HG02884 (cell line): ENCODE results near the gene EMP1.

Source experiments
- ATAC-seq: cut with Tn5 transposase; IDR thresholded peaks from one replicate; pipeline ENCODE4 v1.9.1; 2021; ENCODE audit warnings: mild to moderate bottlenecking, moderate library complexity; ENCODE audit not compliant: unreplicated experiment

EMP1 gene

DNA sequence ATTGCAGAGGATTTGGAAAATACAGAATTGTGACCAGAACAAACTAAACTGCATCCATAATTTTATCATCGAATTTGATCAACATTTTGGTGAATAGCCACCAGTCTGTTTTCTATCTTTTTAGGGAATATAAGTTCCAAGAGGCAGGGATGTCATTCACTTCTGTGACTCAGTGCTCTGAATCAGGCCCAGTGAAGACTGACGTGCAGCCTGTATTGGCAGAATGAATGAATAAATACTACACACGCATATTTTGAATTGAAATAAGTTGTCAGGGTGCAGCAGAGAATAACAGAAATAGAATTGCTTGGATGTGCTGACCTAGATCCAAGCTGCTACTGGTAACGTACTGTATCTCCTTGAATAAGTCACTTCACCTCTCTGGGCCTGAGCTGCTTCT, 1.3 kb upstream of the EMP1 start:
- no peak for ATAC-seq

DNA sequence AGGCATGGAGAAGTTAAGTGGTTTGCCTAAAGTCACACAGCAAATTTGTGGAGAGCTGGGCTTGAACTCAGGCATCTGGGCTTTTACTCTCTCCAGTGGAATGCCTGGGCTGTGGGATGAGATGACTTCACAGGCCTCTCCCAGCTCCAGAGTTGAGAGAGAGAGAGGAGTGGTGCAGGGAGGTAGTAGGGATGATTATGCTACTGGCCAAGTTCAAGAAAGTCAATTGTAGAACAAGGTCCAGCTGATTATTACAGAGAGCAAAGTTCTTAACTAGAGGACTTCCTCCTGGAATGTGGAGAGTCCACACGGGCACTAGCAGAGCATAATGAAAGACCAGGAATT, 769 bp upstream of the EMP1 start:
- no peak for ATAC-seq

DNA sequence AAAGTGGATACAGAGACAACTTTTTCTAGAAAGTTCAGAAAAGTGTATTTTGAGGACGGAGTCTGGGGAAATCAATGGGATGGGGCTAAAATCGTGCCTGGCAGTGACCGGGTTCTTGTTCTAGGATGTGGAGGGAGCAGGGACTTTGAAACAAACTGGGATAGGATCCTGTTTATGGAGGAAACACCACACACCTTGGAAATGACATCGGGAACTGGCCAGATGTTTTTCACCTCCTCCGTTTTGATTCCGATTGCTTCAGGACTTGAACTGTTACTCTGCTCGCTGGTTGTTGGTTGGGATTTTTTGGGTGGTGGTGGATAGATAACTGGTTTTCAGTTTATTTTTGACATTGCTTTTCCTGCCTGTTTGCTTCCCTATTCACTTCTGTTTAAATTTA, 506 bp downstream of the EMP1 start:
- ATAC-seq, result no peak

DNA sequence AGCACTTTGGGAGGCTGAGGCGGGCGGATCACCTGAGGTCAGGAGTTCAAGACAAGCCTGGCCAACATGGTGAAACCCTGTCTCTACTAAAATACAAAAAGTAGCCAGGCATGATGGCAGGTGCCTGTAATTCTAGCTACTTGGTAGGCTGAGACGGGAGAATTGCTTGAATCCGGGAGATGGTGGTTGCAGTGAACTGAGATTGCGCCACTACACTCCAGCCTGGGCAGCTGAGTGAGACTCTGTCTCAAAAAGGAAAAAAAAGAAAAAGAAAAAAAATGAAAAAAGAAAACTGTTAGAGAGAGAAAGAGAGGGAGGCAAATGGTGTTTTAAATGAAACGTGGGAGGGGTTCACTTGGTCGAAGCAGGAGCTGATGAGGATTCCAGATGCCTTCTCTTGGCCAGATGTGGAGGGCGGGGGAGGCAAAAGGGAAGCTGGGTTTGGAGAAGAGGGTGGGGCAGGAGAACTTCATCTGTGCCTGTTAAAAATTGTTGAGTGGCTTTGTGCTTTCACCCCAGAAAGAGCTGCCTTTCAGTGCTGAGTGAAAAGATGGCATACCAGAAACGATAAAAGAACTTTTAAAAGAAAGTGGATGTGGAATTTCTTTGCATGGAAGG, 1.1 kb downstream of the EMP1 start:
- ATAC-seq, result no peak

DNA sequence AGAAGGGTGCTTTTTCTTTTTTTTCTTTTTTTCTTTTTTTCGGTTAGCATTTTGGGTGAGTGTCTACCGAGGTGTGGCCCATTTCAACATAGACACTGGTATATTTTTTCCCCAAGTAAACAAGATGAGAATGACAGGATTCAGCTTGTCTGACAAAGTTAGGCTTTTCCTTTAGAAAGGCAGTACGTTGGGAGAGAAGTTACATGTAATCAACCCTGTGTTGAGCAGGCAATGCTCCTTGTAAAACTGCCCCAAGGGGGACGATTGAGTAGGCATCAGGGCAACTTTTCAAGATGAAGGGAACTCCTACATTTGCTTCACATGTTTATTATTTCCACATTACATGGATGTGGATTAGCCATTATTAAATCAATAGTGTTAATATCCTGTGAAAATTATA, 1.7 kb downstream of the EMP1 start:
- ATAC-seq, result no peak

DNA sequence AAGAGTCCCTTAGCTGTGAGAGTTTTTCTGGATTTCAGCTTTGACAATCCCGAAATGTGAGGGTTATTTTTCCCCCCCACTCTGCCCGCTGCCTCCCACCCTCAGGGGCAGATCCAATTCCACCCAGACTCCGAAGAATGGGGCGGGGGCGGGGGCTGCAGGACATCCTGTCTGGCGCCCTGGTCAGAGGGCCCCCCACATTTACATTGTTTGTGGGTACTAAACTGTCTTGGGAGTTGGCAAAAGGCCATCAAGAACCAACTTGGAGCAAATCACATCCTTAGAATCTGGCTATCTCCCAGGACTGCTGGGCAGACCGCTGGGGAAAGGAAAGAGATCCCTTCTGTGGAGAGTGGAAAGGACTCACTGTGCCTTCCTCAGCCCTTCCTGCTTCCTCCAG, 2.4 kb downstream of the EMP1 start:
- no peak for ATAC-seq

DNA sequence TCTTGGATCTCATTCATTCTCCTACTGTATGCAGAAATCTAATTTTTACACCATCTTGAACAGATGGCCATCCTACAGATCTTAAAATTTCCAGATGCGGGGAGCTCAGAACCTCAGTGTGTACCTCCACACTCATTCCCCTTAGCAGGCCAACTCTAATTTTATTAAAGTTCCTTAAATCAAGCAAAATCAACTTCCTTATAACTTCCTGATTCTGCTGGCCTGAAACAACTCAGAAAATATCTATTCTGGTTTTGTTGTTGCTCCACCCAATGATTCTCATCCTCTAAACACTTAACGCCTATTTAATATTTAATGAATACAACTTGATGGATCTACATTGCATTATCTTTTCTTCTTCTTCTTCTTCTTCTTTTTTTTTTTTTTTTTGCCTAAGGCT, 3.1 kb downstream of the EMP1 start:
- ATAC-seq, result no peak

DNA sequence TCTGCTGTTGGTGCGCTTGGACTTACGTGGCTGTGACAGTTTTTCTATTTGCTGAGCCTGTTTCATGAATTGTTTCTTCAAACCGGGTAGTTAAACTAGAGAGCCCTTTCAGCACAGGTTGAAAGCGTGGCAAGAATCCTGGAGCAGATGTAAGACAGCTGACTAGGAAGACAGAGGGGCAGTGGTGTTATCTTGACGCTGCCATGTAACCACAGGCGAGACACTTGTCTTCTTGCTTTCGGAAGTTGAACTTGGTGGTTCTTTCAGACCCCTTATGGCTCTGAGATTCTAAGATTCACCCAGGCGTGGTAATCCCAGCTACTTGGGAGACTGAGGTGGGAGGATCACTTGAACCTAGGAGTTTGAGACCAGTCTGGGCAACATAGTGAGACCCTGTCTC, 4.3 kb downstream of the EMP1 start:
- ATAC-seq, result no peak

DNA sequence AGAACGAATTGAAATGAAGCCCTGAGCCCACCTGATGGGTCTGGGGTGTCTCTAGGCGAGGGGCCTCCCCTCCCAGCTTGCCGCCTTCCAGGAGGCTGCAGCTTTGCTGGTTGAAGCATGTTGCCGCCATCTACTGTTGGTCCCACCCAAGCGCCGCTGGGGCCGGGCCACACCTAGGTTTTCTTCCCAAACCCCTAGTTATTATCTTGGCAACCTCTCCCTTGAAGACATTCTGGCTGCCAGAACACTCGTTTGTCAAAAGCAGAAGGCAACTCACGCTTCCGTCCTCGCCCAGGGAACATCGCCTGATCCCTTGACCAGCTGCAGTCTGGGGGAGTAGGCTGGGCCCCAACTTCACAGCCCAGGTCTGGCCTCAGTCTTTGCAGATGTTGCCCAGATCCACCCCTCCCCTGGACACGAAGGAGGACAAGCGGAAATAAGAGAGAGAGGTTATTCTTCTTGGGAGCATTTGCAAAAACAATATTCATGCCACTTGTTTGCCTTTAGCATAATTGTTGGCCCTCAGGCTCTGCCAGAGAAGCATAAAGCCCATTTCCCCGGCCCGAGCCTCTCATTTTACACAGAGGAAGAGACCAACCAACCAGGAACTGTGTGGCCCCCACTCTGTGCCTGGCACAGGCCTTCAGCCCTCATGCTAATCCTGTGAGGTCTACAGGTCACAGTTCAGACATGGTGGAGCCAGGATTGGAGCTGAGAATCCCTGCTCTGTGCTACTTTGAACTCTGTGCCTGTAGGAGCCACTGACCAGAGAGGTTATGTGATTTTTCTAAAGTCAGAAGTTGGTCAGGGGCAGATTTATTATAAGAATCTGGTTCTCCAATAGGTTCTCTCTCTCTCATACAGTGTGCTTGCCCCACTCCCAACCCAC, 6.8 kb downstream of the EMP1 start:
- no peak for ATAC-seq

DNA sequence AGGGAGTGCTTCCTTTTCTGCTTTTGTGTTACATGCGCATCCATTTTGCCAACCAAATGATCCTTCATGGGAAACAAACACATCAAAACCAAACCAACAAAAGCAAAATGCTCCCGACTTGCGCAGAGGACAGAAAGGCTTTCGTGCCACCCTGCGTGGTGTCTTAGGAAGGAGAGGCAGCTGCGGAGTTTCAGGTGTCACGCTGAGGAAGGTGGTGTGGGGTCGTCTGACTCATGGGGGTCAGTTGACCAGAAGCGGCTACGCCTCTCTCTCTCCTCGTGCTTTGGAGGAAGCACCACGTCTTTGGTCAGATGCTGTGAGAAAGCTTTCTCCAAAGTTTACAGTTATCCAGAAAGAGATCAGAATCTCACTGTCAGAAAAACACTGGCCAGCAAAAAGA, 7.9 kb downstream of the EMP1 start:
- ATAC-seq, result no peak

DNA sequence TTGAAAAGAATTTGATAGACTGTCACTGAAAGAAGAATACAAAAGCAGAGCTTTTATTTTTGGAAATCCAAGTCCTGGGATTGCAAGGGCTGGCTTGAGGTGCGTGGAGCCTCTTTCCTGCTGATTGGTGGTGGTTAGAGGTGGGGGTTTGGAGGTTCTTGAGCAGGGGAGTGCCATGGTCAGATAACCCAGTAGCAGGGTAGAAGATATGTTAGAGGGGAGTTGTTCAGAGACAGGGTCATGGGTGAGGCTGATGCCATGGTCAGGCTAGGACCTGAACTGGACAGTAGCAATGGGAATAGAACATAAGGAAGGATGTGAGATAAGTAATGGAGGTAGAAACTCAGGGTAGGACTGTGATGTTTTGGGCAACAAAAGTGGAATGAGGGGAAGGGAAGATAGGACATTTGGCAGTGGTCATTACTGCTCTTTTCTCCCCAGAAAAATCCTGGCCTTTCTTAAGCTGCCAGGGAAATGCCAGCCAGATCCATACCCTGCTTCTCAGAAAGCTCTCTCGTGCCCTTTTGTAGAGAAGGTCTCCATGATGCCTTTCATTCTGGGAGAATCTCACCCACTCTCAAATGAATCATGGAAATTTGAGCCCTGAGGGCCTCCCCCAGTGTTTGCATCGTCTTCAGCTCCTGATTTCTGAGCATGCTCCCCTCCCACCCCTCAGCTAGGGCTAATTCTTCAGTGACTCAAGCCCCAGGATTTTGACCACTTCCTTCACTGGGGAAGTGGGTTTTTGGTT, 9.5 kb downstream of the EMP1 start:
- no peak for ATAC-seq

DNA sequence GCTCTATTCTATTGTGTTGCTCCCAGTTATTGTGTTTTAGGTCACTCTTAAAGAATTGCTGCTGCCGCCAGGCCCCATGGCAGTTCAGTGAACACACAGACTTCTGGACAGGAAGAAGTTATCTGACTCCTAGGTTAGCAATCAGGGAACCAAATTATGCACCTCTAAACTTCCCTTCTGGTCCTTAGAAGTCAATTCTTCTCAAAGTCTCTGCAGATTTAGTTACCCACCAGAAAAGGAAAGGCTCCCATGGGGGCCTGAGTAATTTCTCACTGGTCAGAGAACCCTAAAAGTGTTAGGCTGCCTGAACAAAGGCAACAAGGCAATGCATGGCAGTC, 10.0 kb downstream of the EMP1 start:
- ATAC-seq, result no peak

DNA sequence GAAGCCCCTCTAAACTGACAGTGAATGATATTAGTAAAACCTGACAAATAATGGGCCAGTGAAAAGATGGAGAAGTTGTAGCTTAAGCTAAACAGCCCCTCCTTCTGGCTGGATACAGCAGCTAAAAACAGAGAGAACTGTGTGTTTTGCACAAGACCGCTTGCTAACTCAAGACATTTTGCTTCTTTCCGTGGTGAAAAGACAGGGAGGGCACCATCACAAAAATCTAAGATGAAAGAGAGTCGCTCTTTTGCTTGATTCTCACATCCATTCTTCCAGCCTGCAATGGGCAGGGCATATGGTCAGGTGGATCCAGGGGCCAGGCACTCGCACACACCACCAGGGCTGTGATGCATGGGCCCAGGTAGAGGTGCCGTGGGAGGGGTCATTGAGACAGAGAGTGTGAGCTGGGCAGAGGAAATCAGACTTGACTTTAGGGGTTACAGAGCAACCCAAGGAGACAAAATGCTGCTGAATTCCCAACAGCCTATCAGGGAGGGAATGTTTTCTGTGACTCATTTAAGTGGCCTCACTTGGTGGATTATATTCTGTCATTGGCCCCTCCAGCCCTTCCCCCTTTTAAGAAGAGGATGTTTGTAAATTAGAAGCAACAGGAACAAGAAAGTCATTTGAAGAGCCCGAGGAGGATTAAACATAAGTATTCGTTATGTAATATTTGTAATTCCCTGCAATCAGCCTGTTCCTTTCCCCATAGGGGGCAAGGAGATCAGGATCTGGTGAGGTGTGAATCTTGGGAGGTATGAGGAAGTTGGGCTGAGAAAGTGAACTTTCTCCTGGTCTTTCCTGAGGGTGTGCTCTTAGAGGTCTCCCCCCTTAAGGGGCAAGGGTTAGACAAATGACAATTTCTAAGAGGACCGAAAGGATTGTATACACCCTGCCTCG, 12.3 kb downstream of the EMP1 start:
- no peak for ATAC-seq

DNA sequence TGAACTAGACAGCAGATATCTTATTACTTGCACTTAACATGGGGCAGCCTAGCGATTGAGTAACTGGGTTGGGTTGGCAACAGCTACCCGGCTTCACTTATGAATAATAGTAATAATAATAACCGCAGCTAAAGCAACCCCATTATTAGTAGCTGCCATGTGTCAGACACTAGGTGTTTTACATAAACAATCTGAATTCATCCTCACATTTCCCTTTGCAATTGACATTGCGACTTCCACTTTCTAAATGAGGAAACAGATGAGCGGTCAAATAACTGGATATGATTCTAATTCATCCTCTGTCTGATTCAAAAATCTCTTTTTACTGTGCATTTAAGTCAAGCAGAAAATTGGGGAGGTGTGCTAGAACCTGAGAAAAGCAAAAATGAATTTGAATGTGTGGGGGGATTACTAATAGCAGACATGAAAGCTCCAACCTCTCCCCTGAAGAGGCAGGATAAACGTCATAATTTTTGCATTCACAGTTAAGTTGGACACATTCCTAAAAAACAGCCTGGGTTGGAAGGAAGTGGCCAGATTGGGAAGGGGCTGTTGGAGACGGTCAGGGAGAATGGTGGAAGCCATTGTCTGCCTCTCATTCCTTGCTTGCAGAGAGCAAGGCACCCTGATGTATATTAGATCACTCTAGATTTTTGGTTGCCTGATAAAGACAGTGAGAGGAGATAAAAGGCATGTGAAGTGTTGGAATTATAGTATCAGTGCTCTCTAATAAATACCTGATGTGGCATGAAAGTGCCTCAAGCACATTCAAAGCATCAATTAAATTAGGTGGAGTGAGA, 13.1 kb downstream of the EMP1 start:
- no peak for ATAC-seq

DNA sequence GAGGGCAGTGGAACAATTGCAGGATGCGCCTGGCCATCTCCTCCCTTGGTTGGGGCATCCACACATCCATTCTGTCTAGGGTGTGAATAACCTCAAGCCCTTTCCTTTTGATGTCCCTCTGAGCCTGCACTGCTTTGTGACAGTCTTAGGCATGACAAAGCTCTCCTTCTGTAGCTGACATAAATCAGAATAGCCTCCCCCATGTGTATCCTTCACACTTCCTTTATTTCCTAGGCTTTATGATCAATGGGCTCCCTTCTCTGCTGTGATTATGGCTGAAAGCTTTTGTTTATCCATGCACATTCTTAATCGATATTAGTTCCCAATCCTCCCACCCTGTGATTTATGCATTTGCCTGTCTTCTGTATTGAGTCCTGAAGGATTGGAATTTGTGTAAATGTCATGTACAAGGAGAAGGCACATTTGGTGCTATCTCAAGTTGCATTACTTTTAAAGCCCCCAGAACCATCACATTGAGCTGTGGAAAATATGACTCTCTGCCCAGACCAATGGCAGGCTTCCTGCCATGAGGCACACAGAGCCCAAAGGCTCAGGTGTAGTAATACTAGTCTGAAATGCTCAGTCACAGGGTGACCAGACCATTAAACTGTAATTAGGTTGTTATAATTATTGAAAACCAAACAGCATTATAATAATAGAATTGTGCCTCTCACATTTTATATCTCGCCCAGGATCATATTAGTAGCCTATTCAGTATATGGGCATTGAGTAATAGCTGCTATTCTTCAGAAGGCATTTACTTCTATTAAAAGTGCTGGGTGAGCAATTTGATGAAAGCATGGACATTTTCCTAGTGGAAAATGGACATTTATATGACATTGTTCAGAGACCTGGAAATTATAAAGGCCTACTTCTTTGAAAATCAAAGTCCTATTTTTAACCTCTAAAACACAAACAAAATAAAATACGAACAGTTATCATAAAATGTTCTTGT, 14.0 kb downstream of the EMP1 start:
- no peak for ATAC-seq

DNA sequence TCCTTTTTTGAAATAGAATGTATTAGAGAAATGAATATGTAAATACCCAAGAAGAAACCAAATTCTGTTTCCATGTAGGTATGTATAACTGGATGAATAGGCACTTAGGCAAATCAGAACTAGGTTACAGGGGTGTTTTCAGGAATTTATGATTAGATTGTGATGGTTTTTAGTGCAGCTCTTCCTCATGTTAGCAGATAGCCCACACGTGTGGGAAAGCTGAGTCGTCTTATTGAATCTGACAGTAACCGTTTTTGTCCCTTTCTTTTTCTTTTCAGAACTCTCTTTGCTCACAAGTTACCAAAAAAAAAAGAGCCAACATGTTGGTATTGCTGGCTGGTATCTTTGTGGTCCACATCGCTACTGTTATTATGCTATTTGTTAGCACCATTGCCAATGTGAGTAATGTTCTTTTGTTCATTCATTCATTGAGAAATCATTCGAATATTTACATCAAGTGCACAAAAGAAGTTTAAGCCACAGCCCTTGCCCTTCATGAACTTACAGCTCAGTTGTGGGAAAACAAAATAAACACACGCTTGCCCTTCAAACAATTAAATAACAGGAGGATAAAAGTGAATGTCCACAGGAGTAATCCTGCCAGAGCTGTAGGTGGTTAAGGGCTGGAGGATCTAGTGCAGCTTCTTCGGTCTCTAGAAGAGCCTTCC, 14.8 kb downstream of the EMP1 start:
- ATAC-seq, result no peak

DNA sequence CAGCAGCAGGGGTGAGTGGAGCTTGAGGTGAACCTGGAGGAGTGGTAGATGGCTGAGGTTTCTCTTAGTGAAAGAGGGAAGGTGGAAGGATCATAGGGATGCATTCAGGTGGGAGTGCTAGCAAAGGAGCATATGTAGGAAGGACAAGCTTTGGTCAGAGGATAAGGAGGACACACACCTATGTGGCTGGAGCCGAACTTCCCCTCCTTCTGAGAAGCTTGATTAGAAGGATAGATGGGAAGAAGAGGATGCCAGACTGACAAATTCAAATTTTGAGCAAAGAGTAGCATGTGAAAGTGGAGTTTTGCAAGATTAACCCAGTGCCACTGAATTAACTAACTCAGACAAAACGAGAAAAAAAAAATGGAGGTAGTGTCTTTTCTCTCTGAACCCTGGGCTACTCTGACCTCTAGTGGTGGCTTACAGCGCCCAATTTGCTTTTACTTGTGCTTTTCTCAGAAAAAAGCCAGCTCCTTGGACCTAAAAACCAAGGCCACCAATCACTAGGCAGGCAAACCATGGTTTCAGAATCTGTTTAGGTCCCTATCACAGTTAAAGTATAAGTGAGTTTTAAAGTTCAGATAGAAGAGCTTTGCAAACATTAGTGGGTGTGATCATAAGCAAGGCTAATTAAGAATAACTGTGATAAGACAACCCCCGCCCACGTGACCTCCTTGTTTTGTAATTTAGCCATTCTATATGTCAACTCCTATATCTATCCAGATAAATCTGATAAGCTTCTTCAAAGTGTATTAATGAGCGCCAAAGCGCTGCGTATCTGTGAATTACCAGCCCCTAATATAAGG, 15.5 kb downstream of the EMP1 start:
- ATAC-seq, result no peak

DNA sequence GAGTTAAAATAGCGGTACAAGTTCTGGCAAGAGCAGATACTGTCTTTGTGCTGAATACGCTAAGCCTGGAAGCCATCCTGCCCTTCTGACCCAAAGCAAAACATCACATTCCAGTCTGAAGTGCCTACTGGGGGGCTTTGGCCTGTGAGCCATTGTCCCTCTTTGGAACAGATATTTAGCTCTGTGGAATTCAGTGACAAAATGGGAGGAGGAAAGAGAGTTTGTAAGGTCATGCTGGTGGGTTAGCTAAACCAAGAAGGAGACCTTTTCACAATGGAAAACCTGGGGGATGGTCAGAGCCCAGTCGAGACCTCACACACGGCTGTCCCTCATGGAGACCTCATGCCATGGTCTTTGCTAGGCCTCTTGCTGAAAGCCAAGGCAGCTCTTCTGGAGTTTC, 18.5 kb downstream of the EMP1 start:
- ATAC-seq, result no peak
